ENCODE results near the gene SMIM13. TPM values are rescaled to one million over a fixed set of nuclear protein-coding genes. Genes with fewer than 3 reads are reported as not detected.

SMIM13 gene
- total RNA-seq, 1 experiment from 2014 or later: 22.2 TPM

GRCh38 chr6:11162262-11162661 is 68.6 kb downstream of the SMIM13 start:
- H2AFZ ChIP-seq: no peak overlapping the region
- no peaks in the 10 kb centered on the region for H3K9me3 ChIP-seq (ENCODE audit: insufficient read depth, low read depth)
- H3F3A ChIP-seq (ENCODE audit: insufficient read depth, low read depth): no peaks in the 10 kb centered on the region
- no peaks in the 10 kb centered on the region for H3K36me3 ChIP-seq (ENCODE audit: low read depth)
- H3K27ac ChIP-seq: no peak overlapping the region
- H3K4me3 ChIP-seq: no peak overlapping the region
- H4K20me1 ChIP-seq (ENCODE audit: insufficient read depth): no peaks in the 10 kb centered on the region
- no peaks in the 10 kb centered on the region for H3K9me2 ChIP-seq (ENCODE audit: insufficient read depth)
- intact Hi-C loops (cut with micrococcal nuclease; ENCODE audit: unreplicated experiment): no loop called here
- H3K4me1 ChIP-seq (replicated peaks; ENCODE audit: insufficient read depth): no peaks in the 10 kb centered on the region
- no peaks in the 10 kb centered on the region for H3K79me2 ChIP-seq (ENCODE audit: low read depth)
- TF ChIP-seq EZH2 (IDR thresholded peaks at IDR 0.05; ENCODE audit: low read depth): no peak
- TF ChIP-seq, protein P1, sequence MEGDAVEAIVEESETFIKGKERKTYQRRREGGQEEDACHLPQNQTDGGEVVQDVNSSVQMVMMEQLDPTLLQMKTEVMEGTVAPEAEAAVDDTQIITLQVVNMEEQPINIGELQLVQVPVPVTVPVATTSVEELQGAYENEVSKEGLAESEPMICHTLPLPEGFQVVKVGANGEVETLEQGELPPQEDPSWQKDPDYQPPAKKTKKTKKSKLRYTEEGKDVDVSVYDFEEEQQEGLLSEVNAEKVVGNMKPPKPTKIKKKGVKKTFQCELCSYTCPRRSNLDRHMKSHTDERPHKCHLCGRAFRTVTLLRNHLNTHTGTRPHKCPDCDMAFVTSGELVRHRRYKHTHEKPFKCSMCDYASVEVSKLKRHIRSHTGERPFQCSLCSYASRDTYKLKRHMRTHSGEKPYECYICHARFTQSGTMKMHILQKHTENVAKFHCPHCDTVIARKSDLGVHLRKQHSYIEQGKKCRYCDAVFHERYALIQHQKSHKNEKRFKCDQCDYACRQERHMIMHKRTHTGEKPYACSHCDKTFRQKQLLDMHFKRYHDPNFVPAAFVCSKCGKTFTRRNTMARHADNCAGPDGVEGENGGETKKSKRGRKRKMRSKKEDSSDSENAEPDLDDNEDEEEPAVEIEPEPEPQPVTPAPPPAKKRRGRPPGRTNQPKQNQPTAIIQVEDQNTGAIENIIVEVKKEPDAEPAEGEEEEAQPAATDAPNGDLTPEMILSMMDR (conservative IDR thresholded peaks at IDR 0.05): no peak
- no peaks in the 10 kb centered on the region for H3K27me3 ChIP-seq (ENCODE audit: insufficient read depth, low read depth)
- POLR2A ChIA-PET (ENCODE audit: unreplicated experiment): interaction anchor here (0.7 kb wide), 1 partner anchor 21 kb away, joined by 5 read pairs; no protein-coding TSS in a partner anchor
- CTCF ChIA-PET: no interaction called here
- no peak for DNase-seq
- no TSS peak for BruUV-seq (replicated peaks)
- H3K4me2 ChIP-seq: no peak overlapping the region

DNA sequence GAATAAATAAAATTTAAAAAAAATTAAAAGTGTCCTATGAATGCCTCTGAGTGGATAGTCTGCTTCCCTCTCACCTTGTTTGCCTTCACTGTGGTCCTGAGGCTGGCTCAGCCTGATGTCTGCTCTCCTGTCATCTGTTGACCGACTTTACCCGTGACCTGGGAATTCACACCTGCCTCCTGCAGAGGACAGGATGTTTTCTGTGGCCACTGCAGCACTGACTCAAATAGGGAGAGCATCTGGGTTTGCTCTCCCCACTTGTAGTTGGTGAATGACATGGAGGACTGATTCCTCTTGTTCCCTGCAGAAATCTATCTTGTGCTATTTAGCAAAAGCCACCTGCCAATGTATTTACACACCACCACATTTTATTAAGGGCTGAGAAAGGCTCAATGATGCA is 70.3 kb downstream of the SMIM13 start:
- CTCF ChIA-PET: no interaction called here

DNA sequence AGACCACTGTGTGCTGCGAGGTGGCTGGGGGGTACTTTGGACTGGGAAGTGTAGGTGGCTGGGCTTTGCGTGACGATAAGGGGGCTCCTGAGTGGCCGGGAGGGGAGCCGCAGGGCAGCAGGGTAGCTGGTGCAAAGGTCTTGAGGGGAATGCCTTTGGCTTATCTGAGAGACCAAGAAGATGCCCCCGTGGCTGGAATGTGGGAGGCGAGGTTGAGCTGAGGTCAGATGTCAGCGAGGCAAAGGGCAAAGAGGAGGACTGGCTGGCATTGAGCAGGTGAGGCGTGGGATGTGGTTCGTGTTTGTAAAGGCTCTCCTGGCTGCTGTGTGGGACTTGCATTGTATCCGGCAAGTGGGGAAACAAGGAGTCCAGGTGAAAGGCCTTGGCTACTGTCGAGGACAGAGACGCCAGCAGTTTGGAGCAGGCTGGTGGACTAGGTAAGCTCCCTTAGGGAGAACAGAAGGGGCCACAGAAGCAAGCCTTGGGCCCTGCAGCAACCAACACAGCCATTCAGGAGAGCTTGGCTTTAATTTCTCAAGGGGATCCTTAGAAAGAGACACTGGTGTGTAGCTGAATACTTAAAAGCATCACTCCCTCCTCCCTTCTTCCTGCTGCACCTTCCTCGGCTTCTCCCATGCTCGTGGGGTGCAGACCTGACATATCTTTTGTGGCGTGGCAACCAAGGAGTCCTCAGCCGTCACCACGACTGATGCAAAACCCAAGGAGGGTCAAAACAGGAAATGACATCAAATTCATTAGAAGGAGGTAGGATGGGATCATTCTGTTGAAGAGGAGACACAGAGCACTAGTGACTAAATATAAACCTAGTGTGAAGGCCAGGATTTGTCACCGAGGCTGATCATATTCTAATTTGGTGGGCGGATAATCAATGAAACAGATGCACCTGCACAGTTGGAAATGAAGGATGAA is 71.3 kb downstream of the SMIM13 start:
- Histone ChIP-seq H2AFZ (no peak overlapping the region), H3K9me2 (ENCODE audit: insufficient read depth) (no peaks in the 10 kb centered on the region), H3K27ac (no peak overlapping the region), H3K79me2 (ENCODE audit: low read depth) (no peaks in the 10 kb centered on the region), H3F3A (ENCODE audit: insufficient read depth, low read depth) (no peaks in the 10 kb centered on the region), H3K4me2 (no peak overlapping the region), H3K27me3 (ENCODE audit: insufficient read depth, low read depth) (no peaks in the 10 kb centered on the region), H3K9me3 (ENCODE audit: insufficient read depth, low read depth) (no peaks in the 10 kb centered on the region), H4K20me1 (ENCODE audit: insufficient read depth) (no peaks in the 10 kb centered on the region), H3K4me1 (replicated peaks; ENCODE audit: insufficient read depth) (no peaks in the 10 kb centered on the region), H3K36me3 (ENCODE audit: low read depth) (no peaks in the 10 kb centered on the region), H3K4me3 (no peak overlapping the region)
- ChIA-PET POLR2A (ENCODE audit: unreplicated experiment) (no interaction called here), CTCF (no interaction called here)
- TF ChIP-seq EZH2 (IDR thresholded peaks at IDR 0.05; ENCODE audit: low read depth): no peak
- TF ChIP-seq, protein P1 (conservative IDR thresholded peaks at IDR 0.05): no peak
- intact Hi-C loops (cut with micrococcal nuclease; ENCODE audit: unreplicated experiment): no loop called here
- BruUV-seq (replicated peaks): no TSS peak
- no peak for DNase-seq

More for the DNA sequence above, 70.3 kb downstream of the SMIM13 start:
- Histone ChIP-seq H3K4me2 (no peak overlapping the region), H3K36me3 (ENCODE audit: low read depth) (no peaks in the 10 kb centered on the region), H3F3A (ENCODE audit: insufficient read depth, low read depth) (no peaks in the 10 kb centered on the region), H3K4me1 (replicated peaks; ENCODE audit: insufficient read depth) (no peaks in the 10 kb centered on the region), H4K20me1 (ENCODE audit: insufficient read depth) (no peaks in the 10 kb centered on the region), H3K4me3 (no peak overlapping the region), H2AFZ (no peak overlapping the region), H3K27me3 (ENCODE audit: insufficient read depth, low read depth) (no peaks in the 10 kb centered on the region), H3K9me2 (ENCODE audit: insufficient read depth) (no peaks in the 10 kb centered on the region), H3K27ac (no peak overlapping the region), H3K9me3 (ENCODE audit: insufficient read depth, low read depth) (no peaks in the 10 kb centered on the region), H3K79me2 (ENCODE audit: low read depth) (no peaks in the 10 kb centered on the region)
- intact Hi-C loops (cut with micrococcal nuclease; ENCODE audit: unreplicated experiment): no loop called here
- BruUV-seq (replicated peaks): no TSS peak
- POLR2A ChIA-PET (ENCODE audit: unreplicated experiment): no interaction called here
- TF ChIP-seq EZH2 (IDR thresholded peaks at IDR 0.05; ENCODE audit: low read depth): no peak
- TF ChIP-seq, protein P1 (conservative IDR thresholded peaks at IDR 0.05): no peak
- no peak for DNase-seq

Measured in PC-9 (cell line).